Measurements from ENCODE around the gene CD36.

Gene CD36

DNA sequence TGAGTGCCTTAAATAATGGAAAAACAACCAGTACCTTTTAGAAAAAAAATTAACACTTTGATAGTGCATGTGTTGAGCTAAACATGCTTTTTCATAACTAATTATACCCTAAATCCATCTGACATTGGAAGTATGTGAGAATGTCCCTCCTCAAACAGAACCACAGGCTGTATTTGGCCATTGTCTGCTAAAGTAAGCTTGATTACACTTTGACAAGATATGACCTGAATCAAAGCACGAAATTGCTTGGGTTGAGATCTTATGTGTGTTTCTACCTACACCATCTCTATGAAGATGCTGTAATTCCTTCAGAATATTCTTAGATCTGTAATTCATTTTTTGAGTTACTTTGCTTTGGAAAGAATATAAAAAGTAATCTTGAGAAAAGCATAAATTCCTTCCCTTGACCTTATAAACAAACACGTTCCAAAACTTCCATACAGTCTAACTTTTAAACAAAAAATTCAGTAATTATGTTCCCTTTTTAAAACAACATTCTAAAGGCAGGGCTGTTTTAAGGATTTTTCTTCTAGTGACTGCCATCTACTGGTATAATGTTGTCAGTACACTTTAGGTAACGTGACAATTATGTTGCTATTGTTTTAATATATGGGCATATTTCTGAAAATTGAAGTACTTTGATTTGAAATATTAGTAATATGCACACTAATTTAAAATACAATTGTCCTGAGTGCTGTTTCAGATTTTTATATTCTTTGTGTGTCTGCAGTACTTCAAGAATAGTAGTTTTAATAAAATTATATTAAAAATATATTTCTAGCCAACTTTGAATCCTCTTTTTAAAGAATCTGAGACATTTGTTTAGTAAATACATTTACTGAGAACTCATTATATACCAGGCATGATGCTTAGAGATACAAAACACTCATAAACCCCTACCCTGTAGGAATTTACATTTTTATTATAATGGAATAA lies 20.9 kb downstream of the CD36 start:
- Histone ChIP-seq H3K4me3 (ENCODE audit: low read depth in 1 of 2, low read length in 1 of 2) (no peak overlapping the region), H3K27me3 (no peaks in the 10 kb centered on the region), H3K4me1 (ENCODE audit: control insufficient read depth in 1 of 2, insufficient read depth in 1 of 2, low read depth in 1 of 2, low read length in 1 of 2) (peaks cover 7 to 9% of the 10 kb centered on the region in 2 experiments), H3K36me3 (no peaks in the 10 kb centered on the region), H3K9me3 (no peaks in the 10 kb centered on the region), H3K27ac (no peak overlapping the region)
- TF ChIP-seq, protein P1, sequence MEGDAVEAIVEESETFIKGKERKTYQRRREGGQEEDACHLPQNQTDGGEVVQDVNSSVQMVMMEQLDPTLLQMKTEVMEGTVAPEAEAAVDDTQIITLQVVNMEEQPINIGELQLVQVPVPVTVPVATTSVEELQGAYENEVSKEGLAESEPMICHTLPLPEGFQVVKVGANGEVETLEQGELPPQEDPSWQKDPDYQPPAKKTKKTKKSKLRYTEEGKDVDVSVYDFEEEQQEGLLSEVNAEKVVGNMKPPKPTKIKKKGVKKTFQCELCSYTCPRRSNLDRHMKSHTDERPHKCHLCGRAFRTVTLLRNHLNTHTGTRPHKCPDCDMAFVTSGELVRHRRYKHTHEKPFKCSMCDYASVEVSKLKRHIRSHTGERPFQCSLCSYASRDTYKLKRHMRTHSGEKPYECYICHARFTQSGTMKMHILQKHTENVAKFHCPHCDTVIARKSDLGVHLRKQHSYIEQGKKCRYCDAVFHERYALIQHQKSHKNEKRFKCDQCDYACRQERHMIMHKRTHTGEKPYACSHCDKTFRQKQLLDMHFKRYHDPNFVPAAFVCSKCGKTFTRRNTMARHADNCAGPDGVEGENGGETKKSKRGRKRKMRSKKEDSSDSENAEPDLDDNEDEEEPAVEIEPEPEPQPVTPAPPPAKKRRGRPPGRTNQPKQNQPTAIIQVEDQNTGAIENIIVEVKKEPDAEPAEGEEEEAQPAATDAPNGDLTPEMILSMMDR (IDR thresholded peaks at IDR 0.05), result peak; percentile 86

DNA sequence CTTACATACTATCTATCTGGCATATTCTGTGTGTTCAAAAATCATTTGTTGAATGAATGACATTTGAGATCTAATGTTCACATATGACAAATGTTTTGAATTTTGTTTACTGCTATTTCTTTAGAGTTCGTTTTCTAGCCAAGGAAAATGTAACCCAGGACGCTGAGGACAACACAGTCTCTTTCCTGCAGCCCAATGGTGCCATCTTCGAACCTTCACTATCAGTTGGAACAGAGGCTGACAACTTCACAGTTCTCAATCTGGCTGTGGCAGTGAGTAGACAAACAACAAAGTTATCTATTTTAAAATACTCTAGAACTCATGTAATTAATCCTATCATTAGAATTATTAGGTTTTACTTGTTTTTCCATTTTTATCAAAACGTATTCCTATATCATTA lies 22.5 kb downstream of the CD36 start:
- Histone ChIP-seq H3K9me3 (no peaks in the 10 kb centered on the region), H3K27ac (no peak overlapping the region), H3K36me3 (no peaks in the 10 kb centered on the region), H3K4me3 (ENCODE audit: low read depth in 1 of 2, low read length in 1 of 2) (no peak overlapping the region), H3K27me3 (no peaks in the 10 kb centered on the region), H3K4me1 (ENCODE audit: control insufficient read depth in 1 of 2, insufficient read depth in 1 of 2, low read depth in 1 of 2, low read length in 1 of 2) (peaks cover 11% of the 10 kb centered on the region in 2 experiments)
- TF ChIP-seq, protein P1 (IDR thresholded peaks at IDR 0.05), result no peak

DNA sequence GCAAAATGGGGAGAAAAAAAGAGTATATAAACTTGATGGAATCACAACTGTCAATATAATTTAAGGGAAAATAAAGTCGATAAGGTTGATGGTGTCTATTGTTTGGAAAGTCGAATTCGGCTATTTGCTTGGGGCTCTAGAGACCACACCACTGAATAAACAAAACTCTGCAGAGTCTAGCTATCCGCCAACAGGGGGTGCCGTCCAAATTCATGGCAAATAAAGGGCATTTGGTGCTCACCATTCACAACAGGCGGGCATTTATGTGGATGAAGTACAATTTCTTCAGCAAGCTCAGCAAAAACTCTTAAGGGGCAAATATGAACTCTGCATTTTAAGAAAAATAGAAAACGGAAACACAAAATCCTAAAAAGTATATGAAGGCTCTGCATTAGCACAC lies 23.3 kb downstream of the CD36 start:
- Histone ChIP-seq H3K27me3 (no peaks in the 10 kb centered on the region), H3K4me3 (ENCODE audit: low read depth in 1 of 2, low read length in 1 of 2) (no peak overlapping the region), H3K36me3 (no peaks in the 10 kb centered on the region), H3K4me1 (ENCODE audit: control insufficient read depth in 1 of 2, insufficient read depth in 1 of 2, low read depth in 1 of 2, low read length in 1 of 2) (peaks cover 11% of the 10 kb centered on the region in 2 experiments), H3K9me3 (no peaks in the 10 kb centered on the region), H3K27ac (no peak overlapping the region)
- TF ChIP-seq, protein P1 (IDR thresholded peaks at IDR 0.05), result no peak

DNA sequence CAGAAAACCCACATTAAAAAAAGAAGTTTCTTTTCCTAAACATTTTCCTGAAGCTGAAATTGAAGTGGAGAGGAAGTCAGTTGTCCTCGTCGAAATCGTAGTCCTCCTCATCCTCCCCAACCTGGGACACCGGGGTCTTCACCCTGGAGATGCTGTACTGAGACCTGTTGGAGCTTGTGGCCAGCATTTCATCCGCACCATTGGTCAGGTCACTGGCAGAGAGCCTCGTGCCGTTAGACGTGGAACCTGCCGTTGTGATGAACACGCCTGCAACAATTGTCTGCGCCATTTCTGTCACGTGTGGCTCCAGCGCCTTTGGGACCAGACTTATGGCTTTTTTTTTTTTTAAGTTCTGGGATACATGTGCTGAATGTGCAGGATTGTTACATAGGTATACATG lies 23.8 kb downstream of the CD36 start:
- no peak overlapping the region for H3K4me3 ChIP-seq (ENCODE audit: low read depth in 1 of 2, low read length in 1 of 2)
- H3K4me1 ChIP-seq (ENCODE audit: control insufficient read depth in 1 of 2, insufficient read depth in 1 of 2, low read depth in 1 of 2, low read length in 1 of 2), result peaks cover 11% of the 10 kb centered on the region in 2 experiments
- no peaks in the 10 kb centered on the region for H3K36me3 ChIP-seq
- no peak overlapping the region for H3K27ac ChIP-seq
- no peaks in the 10 kb centered on the region for H3K27me3 ChIP-seq
- H3K9me3 ChIP-seq, result no peaks in the 10 kb centered on the region
- TF ChIP-seq, protein P1 (IDR thresholded peaks at IDR 0.05), result no peak

DNA sequence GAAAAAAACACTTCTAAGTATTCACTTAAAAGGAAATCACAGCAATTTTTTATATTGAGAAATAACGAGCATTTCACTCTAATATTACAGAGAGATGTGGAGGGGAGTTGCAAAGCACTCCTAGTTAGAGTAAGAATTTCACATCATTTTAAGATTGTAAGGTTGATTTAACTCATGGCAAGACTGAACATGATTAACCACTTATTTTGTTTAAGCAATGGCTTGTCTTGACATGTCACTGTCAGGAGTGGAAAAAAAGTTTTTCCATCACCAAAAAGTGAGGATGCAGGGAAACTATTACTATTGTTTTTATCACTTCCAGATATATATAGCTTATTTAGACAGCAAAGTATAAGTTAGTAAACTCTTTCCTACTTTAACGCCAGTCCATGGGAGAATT lies 27.1 kb downstream of the CD36 start:
- H3K4me1 ChIP-seq (ENCODE audit: control insufficient read depth in 1 of 2, insufficient read depth in 1 of 2, low read depth in 1 of 2, low read length in 1 of 2), result peaks cover 11% of the 10 kb centered on the region in 2 experiments
- H3K27ac ChIP-seq, result no peak overlapping the region
- no peaks in the 10 kb centered on the region for H3K27me3 ChIP-seq
- no peaks in the 10 kb centered on the region for H3K9me3 ChIP-seq
- TF ChIP-seq, protein P1 (IDR thresholded peaks at IDR 0.05), result no peak
- H3K36me3 ChIP-seq, result no peaks in the 10 kb centered on the region
- no peak overlapping the region for H3K4me3 ChIP-seq (ENCODE audit: low read depth in 1 of 2, low read length in 1 of 2)
